HG02981 (cell line): Measurements from ENCODE around the gene SKOR1.
A peak's percentile ranks its signal among the peaks of the same experiment; 100 is the strongest.

ENCODE experiments used
- ATAC-seq: cut with Tn5 transposase; IDR thresholded peaks from one replicate; pipeline ENCODE4 v1.9.1; 2021; ENCODE audit warnings: mild to moderate bottlenecking, moderate library complexity; ENCODE audit not compliant: unreplicated experiment

The SKOR1 gene

DNA sequence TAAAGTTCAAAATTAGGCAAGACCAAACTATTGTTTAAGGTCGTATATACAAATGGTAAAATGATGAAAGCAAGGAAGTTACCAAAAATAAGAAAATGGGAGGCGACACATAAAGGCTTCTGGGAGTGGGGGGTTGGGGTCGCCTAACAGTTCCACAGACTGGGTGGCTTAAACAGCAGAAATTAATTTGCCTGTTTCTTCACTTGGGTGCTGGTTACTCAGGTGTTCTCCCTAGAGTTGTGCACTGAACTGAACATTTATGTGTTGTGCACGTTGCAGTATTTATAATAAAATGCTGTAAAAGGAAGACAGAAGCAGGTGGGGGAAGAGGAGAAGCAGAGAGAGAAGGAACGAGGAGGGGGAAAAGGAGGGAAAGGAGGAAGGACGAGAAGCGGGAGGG is 25.0 kb downstream of the SKOR1 start:
- no peak for ATAC-seq

DNA sequence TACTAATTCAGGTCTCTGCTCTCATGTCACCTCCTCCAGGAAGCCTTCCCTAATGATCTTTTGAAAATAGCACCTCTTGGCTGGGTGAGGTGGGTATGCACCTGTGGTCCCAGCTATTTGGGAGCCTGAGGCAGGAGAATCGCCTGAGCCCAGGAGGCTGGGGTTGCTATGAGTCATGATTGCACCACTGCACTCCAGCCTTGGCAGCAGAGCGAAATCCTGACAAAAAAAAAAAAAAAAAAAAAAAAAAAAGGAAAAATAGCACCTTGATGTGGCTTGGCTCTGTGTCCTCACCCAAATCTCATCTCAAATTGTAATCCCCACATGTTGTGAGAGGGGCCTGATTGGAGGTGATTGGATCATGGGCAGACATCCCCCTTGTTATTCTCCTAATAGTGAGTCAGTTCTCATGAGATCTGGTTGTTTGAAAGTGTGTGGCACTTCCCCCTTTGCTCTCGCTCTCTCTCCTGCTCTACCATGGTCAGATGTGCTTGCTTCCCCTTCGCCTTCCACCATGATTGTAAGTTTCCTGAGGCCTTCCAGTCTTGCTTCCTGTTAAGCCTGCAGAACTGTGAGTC is 25.8 kb downstream of the SKOR1 start:
- no peak for ATAC-seq

DNA sequence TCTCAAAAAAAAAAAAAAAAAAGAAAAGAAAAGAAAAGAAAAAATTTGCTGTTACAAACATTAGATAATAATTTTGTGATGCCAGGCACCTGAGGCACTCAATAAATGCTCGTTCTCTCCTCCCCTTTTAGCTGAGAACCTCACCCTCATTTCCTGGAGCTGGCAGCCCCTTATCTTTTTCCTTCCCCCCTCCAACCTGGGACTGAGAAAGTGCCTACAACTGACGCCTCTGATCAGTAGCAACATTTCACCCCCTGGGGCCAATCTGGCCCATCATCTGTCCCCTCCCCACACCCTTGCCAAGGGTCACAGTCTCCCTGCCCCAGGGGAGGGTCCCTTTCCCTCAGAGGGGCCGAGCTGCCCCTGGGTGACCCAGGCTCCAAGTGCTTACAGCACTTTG is 27.1 kb downstream of the SKOR1 start:
- ATAC-seq, result no peak

DNA sequence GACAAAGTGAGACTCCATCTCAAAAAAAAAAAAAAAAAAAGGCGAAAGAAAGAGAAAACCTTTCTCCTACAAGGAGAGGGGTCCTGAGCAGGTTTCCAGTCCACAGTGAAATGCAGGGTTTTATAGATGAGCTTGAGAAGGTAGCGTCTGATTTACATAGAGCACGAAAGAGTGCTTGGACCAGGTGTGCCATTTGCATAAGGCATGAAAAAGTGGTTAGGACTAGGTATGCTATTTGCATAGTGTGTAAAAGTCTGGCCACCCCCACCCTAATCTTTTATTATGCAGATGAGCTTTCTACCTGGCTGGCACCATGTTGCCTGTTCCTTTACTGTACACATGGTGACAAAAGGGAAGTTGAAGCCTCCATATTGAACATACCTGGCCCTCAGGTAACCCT is 28.1 kb downstream of the SKOR1 start:
- no peak for ATAC-seq

DNA sequence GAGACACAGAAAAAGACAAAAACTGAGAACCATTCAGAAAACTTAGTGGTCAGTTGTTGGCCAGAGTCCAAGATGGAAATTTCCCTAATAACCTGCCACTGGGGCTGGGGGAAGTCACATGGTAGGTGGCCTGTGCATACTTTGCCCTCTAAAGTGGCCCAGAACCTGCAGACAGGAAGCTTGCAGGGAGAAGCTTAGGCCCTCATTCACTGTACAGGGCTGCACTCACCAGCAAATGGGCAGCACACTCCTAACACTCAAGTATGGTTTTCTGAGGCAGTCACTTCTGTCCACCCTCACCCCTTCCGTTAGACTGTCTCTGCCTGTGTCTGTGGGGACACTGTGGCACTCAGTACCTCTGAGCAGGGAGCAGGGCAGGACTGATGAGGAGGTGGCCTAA is 29.0 kb downstream of the SKOR1 start:
- ATAC-seq, result no peak

DNA sequence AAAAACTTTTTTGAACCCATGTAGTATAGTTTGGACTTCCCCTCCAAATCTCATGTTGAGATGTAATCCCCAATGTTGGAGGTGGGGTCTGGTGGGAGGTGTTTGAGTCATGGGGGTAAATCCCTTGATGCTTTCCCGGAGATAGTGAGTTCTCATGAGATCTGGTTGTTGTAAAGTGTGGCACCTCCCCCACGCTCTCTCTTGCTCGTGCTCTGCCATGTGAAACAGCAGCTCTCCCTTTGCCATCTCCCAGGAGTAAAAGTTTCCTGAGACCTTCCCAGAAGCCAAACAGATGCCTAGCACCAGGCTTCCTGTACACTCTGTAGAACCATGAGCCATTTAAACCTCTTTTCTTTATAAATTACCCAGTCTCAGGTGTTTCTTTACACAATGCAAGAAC is 30.5 kb downstream of the SKOR1 start:
- no peak for ATAC-seq

DNA sequence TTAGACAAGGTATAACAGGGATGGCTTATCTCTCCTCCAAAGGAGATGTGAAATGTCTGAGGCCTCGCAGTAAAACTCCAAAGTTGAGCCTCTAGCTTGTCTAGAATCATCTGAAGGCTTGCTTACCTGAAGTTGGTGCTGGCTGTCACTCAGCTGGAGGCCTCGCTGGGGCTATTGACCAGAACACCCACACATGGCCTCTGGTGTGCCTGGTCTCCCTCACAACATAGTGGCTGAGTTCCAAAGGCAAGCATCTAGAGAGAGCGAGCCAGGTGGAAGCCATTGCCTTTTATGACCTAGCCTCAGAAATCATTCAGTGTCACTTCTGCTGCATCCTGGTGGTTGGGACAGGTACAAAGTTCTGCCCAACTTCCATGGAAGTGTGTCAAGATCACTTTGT is 31.9 kb downstream of the SKOR1 start:
- no peak for ATAC-seq

DNA sequence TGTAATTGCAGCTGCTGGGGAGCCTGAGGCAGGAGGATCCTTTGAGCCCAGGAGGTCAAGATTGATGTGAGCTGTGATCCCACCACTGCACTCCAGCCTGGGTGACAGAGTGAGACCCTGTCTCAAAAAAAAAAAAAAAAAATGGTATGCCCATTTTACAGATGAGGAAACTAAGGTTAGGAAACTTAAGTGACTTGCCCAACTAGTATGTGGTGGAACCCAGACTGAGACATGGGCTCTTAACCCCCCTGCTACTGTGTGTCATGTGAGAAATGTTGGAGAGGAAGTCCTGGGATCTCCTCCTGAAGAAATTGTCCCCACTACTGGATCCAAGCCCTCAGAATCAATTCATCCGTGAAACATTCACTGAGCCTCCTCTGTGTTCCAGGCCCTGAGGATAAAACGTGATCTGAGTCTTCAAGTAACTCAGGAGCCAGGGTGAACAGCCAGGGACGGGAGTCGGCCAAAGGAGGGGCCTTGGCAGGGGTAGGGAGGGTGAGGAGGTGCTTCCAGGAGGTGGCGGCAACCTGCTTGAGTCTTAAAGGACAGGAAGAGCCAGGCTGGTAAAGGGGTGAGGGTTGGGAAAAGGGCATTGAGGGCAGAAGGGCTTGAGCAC is 34.1 kb downstream of the SKOR1 start:
- no peak for ATAC-seq

DNA sequence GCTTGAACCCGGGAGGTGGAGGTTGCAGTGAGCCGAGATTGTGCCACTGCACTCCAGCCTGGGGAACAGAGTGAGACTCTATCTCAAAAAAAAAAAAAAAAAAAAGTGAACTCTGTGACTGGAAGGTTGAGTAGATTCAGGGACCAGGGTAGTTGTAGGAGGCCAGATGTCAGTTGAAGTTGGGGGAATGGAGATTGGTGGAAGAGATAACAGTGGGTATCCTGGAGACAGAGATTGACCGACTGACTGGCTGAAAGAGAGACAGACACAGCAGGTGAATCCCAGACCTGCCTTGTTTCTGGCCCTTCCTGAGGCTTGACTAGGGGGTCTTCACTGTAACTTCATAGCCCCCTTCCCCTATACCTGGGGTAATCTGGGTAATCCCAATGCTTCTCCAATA is 36.7 kb downstream of the SKOR1 start:
- no peak for ATAC-seq

DNA sequence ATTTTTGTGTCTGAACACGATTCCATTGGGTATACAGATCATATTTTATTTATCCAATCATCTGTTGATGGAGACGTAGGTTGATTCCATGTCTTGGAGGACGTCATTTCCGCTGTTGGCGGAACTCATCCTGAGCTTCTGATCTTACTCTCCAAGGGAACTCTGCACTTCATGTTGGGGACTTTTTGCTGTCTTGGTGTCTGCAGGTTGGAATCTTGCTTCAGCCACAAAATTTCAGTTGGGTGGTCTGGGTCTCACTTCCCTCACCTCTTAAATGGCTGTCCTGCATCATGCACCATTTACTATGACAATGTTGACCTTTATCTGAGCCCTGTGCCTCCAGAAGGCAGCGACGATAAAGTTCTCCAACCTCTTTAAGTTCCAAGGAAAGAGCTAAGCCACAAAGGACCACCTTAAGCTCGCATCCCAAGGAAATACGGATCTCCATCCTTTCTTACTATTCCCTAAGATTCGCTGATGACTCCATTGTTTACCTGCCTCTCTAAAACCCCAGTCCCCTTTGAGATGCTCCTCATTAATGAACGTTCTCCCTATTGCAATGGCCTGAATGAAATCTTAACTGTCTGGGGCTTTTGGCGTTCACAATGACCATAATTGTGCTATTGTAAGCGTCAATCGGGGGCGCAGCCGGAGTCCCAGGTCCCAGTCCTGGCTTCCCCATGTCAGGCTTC is 37.6 kb downstream of the SKOR1 start:
- no peak for ATAC-seq

DNA sequence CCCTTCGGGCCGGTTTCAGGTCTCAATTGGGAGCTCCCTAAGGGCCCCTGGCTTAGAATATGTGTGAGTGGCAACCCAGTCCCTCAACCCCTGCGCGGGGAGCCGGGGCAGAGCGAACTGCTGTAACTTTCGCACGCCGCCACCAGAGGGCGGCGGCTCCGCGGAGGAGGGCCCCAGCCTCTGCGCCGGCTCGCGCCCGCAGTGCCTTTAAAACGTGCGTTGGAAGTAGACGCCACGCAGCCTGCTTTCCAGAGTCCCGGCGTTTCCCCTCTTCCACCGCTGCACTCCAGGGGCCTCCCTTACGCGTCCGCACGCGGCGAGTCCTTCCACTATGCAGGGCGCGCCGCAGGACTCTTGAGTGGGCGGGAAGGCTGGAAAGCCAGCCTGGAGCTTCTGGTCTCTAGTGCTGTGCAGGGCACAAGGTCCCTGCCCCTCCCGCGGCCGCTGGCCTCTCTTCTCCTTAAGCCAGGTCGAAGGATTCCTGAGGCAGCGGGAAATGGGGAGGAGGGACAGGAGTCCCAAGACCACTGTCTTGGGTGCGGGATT is 38.2 kb downstream of the SKOR1 start:
- peak; percentile 74 for ATAC-seq

DNA sequence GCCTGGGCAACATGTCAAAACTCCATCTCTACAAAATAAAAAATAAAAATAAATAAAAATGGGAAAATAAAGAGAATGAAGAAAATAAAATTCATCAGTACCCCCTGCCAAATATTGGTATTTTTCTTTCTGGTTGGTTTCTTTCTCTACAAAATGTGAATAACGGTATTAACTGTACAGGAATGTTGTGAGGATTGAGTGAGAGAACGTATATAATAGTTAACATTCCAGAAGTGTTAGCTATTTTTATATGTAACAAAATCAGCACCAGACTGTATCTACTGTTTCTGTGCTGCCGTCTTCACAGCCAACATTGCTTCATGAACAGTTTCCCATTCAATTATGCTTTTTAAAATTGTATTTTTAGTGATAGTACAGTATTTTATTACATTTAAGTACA is 40.0 kb downstream of the SKOR1 start:
- no peak for ATAC-seq

DNA sequence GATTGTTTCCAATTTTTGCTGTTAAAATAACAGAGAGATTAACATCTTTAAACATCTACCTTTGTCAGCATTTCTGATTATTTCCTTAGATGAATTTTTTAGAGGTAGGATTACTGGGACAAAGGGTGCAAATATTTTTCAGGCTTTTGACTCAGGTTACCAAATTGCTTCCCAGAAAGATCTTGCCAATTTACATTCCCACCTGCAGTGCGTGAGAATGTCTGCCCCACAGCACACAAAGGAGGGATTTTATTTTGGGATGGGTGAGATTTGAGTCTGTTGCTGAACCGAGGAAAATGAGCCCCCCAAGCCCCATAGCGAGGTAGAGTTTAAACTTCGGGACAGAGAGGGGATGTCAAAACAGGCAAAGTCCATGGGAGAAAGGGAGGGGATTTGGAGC is 40.5 kb downstream of the SKOR1 start:
- ATAC-seq, result no peak

DNA sequence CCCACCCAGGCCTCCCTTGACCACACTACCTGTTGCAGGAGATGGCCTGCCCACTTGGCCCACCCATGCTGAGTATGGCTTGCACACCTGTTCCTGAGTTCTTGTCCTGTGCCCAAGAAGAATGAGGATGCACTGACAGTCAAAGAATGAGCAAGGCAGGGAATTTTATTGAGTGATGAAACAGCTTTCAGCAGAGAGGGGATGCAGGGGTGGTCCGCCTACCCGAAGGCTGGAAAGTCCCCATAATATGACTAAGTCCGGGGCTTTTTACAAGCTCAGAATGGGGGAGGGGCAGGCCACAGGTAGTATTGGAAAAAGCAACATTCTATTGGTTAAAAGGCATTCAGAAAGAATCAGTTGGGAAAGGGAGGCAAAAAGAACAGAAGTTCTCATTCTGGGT is 44.4 kb downstream of the SKOR1 start:
- no peak for ATAC-seq

DNA sequence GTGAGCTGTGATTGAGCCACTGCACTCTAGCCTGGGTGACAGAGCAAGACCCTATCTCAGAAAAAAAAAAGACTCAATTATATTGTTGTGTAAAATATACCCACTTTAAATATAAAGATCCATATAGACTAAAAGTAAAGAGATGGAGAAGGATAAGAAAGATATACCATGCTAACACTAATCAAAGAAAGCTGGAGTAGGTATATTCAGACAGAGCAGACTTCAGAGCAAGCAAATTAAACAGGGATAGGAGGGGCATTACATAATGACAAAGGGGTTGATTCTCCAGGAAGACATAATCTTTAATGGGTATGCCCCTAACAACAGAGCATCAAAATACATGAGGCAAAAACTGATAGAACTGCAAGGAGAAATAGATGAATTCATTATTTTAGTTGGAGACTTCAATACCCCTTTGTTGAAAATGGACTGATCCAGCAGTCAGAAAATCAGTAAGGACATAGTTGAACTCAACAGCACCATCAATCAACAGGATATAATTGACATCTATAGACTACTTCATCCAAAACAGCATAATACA is 45.6 kb downstream of the SKOR1 start:
- ATAC-seq, result no peak

DNA sequence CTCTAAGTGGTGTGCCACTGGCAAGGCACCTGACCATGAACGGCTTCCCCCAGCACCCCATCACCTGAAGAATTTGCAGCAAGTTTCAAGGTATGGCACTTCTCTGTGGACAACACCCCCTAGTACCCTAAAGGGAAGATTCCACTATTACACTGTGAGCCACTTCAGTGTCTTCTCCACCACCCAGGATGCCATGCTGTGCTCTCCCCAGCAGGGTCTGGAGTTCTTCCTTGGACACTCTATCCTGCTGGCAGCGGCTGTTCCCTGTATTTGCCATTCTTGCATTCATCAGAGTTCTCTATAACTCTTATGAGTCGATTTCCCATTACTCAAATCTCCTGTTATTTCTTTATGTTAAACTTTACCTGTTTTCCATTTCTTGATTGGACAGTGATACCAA is 48.5 kb downstream of the SKOR1 start:
- no peak for ATAC-seq

DNA sequence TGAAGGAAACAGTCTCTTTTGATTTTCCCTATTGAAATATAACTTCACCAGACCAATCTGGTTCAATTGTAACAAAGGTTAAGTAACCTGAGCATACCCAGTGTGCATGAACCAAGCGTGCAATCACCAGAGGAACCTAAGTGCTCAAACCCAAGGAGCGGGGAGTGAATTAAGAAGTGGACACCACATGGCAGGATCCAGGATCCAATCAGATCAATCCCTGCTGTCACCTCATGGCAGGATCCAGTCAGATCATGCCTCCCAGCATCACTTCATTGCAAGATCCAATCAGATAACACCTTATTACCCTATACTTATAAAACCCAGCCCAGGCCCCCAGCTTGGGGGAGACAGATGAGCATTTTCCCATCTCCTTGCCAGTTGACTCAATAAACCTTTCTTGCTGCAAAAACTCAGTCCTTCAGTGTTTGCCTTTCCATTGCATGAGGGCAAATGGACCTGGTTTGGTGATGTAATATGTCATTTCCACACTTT is 53.5 kb downstream of the SKOR1 start:
- no peak for ATAC-seq

DNA sequence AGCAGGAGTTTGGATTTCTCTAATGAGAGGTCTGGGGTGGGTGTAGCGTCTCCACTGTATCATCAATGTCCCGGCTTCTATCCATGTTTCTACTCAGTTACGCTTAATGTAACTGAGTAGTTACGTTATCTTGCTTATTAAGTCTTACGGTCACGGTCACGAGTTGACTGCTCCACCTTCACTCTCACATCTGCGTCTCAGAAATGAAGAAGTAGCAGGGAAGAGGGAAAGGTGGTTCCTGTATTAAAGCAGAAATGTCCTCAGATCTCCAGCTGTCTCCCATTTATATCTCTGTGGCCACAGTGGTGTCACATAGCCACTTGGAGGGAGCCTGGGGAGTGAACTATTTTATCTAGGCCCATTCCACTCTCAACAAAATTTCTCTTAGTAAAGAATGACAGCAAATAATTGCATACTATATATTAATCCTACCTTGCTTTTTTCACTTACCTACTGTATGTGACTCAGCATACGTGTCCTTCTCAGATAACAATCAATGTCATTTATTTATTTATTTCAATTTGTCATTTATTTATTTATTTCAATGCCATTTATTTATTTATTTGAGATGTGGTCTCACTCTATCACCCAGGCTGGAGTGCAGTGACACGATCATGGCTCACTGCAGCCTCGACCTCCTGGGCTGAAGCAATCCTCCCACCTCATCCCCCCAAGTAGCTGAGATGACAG is 54.3 kb downstream of the SKOR1 start:
- ATAC-seq, result no peak

DNA sequence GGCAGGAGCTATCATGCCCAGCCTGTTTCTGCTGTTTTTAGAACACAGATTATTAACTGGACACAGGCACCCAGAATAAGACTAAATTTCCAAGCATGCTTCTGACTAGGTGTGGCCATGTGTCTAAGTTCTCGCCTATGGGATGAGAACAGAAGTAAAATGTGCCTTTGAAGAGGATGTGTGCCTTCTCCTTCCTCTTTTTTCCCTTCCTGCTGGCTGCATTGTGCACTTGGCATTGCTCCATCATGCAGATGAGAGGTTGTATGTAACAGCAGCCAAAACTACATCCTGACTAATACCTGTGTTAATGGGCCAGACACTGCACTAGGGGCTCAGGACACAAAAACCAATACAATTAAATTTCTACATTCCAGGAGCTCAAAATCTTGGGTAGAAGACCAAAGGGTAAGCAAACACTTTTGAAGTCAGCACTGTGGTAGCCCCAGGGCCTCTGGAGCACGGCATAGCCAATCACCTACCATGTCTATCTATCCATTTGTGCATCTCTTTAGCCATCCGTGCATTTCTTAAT is 55.4 kb downstream of the SKOR1 start:
- ATAC-seq, result no peak

DNA sequence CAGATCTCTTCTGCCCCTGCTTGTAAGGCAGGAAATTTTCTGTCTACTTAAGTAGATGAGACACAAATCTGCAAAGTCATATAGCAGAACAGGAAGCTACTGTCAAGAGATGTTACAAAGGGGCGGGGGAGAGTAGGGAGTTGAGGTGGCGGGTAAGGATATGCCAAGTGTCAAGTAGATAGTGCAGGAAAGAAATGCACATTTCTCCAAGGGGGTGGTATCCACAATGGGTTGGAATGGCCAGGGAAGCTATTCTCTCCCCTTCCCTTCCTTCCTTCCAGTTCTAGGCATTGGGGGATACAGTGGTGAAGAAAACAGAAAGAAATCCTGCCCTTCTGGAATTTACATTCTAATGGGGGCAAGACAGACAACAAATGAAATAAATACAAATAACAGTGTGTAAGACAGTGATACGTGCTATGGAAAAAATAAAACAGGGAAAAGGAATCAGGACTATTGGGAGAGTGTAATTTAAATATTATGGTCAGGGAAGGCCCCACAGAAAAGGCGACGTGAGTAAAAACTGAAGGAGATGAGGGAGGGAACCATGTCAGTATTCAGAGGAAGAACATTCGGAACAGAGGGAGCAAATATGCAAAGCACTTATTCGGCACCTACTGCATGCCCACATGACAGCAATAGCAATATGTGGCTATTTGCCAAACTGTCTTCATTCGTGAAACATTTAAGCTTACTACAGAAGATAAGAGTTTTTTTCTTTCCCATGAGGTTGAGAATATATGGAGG is 57.4 kb downstream of the SKOR1 start:
- no peak for ATAC-seq
